SU-DHL-6 (cell line): Measurements from ENCODE around the gene RARB.

Experiments
- H2AFZ ChIP-seq: fragments of 200-600 bp; sonication (generic); 2 replicates; pipeline ENCODE4 v1.6.1; 2014; ENCODE audit warnings: low read depth, mild to moderate bottlenecking, moderate library complexity, mixed read lengths, antibody characterized with exemption, low read length; ENCODE audit not compliant: severe bottlenecking
- H3F3A ChIP-seq: fragments of 200-600 bp; shearing (Covaris generic); 2 replicates; pipeline ENCODE4 v1.6.0; 2016; ENCODE audit warnings: antibody characterized with exemption, mild to moderate bottlenecking; ENCODE audit not compliant: insufficient read depth
- H3K27ac ChIP-seq: fragments of 200-600 bp; sonication (generic); 2 replicates; pipeline ENCODE4 v1.5.1; 2016; ENCODE audit warnings: low read depth, mild to moderate bottlenecking, low read length, moderate library complexity, mixed read lengths
- H3K27me3 ChIP-seq: fragments of 200-600 bp; sonication (generic), shearing (Covaris generic); 2 replicates; pipeline ENCODE4 v1.6.0; 2014; ENCODE audit warnings: mild to moderate bottlenecking, low read length
- H3K36me3 ChIP-seq: fragments of 200-600 bp; sonication (generic); 2 replicates; pipeline ENCODE4 v1.6.1; 2014; ENCODE audit warnings: mild to moderate bottlenecking, low read length, mixed read lengths
- H3K4me2 ChIP-seq: fragments of 300-600, 200-600 bp; shearing (Covaris generic), sonication (generic); 2 replicates; pipeline ENCODE4 v1.6.0; 2014; ENCODE audit warnings: low read length, low read depth, mild to moderate bottlenecking; ENCODE audit not compliant: poor library complexity, severe bottlenecking
- H3K4me3 ChIP-seq: fragments of 200-600 bp; sonication (generic); 2 replicates; pipeline ENCODE4 v1.5.1; 2014; ENCODE audit warnings: antibody characterized with exemption, low read length, mild to moderate bottlenecking, mixed read lengths; ENCODE audit not compliant: insufficient read depth, poor library complexity, severe bottlenecking
- H3K79me2 ChIP-seq: fragments of 200-600 bp; sonication (generic); 2 replicates; pipeline ENCODE4 v1.6.1; 2014; ENCODE audit warnings: mild to moderate bottlenecking, low read length, moderate library complexity; ENCODE audit not compliant: insufficient read depth
- H3K9ac ChIP-seq: fragments of 200-600 bp; sonication (generic); 2 replicates; pipeline ENCODE4 v1.7.0; 2014; ENCODE audit warnings: mild to moderate bottlenecking, low read length
- H3K9me2 ChIP-seq: fragments of 200-600 bp; sonication (generic); replicated peaks from 2 replicates; pipeline ENCODE4 v1.6.1; 2014; ENCODE audit warnings: low read length; ENCODE audit not compliant: insufficient read depth
- H3K9me3 ChIP-seq: fragments of 200-600 bp; sonication (generic); 2 replicates; pipeline ENCODE4 v1.6.1; 2014; ENCODE audit warnings: low read length, mixed read lengths; ENCODE audit not compliant: insufficient read depth
- H4K20me1 ChIP-seq: fragments of 200-600 bp; sonication (generic); 2 replicates; pipeline ENCODE4 v1.6.1; 2014; ENCODE audit warnings: low read depth, mild to moderate bottlenecking, antibody characterized with exemption, low read length, moderate library complexity, mixed read lengths
- CTCF ChIP-seq: fragments of 200-600 bp; sonication (generic); IDR thresholded peaks from one replicate; pipeline ENCODE4 v1.5.1; 2017; ENCODE audit warnings: antibody characterized with exemption, mild to moderate bottlenecking, low read length, moderate library complexity; ENCODE audit not compliant: insufficient read depth, poor library complexity, severe bottlenecking
- EZH2phosphoT487 ChIP-seq: fragments of 200-600 bp; sonication (generic), shearing (Covaris generic); conservative IDR thresholded peaks from 2 replicates; pipeline ENCODE4 v1.6.1; 2018; ENCODE audit warnings: mild to moderate bottlenecking, antibody characterized with exemption, low read length, moderate library complexity, mixed read lengths

RARB gene

GRCh38 chr3:25473246-25473645, 45.2 kb downstream of the RARB start:
- Histone ChIP-seq H3K36me3 (no peaks in the 10 kb centered on the region), H3K4me2 (no peak overlapping the region), H2AFZ (no peak overlapping the region), H3K27me3 (no peaks in the 10 kb centered on the region), H3K9ac (no peak overlapping the region), H3K27ac (no peak overlapping the region), H3K9me3 (no peaks in the 10 kb centered on the region), H3K79me2 (no peaks in the 10 kb centered on the region), H4K20me1 (no peaks in the 10 kb centered on the region), H3F3A (no peaks in the 10 kb centered on the region), H3K4me3 (no peak overlapping the region), H3K9me2 (no peaks in the 10 kb centered on the region)
- TF ChIP-seq CTCF: no peak
- no peak for TF ChIP-seq EZH2phosphoT487

GRCh38 chr3:25474052-25474451, 46.0 kb downstream of the RARB start:
- Histone ChIP-seq H3K9me2 (no peaks in the 10 kb centered on the region), H2AFZ (no peak overlapping the region), H3K4me2 (no peak overlapping the region), H3K36me3 (no peaks in the 10 kb centered on the region), H4K20me1 (no peaks in the 10 kb centered on the region), H3K9me3 (no peaks in the 10 kb centered on the region), H3K27me3 (no peaks in the 10 kb centered on the region), H3F3A (no peaks in the 10 kb centered on the region), H3K79me2 (no peaks in the 10 kb centered on the region), H3K27ac (no peak overlapping the region), H3K4me3 (no peak overlapping the region), H3K9ac (no peak overlapping the region)
- no peak for TF ChIP-seq EZH2phosphoT487

GRCh38 chr3:25476639-25477038, 48.6 kb downstream of the RARB start:
- no peaks in the 10 kb centered on the region for H3K9me2 ChIP-seq

More at GRCh38 chr3:25476639-25477038, 48.6 kb downstream of the RARB start:
- Histone ChIP-seq H3K9me3 (no peaks in the 10 kb centered on the region), H3F3A (no peaks in the 10 kb centered on the region), H4K20me1 (no peaks in the 10 kb centered on the region), H2AFZ (no peak overlapping the region), H3K4me3 (no peak overlapping the region), H3K27ac (no peak overlapping the region), H3K4me2 (no peak overlapping the region), H3K79me2 (no peaks in the 10 kb centered on the region), H3K27me3 (no peaks in the 10 kb centered on the region), H3K36me3 (no peaks in the 10 kb centered on the region), H3K9ac (no peak overlapping the region)
- TF ChIP-seq EZH2phosphoT487 (no peak), CTCF (no peak)
